Measurements from ENCODE around the gene TPI1.
"Not testable (repeated sequence)": the region's sequence is repeated elsewhere in the genome, so short reads cannot be mapped to it uniquely, and the experiment has no call there.

- TF ChIP-seq, protein P1, sequence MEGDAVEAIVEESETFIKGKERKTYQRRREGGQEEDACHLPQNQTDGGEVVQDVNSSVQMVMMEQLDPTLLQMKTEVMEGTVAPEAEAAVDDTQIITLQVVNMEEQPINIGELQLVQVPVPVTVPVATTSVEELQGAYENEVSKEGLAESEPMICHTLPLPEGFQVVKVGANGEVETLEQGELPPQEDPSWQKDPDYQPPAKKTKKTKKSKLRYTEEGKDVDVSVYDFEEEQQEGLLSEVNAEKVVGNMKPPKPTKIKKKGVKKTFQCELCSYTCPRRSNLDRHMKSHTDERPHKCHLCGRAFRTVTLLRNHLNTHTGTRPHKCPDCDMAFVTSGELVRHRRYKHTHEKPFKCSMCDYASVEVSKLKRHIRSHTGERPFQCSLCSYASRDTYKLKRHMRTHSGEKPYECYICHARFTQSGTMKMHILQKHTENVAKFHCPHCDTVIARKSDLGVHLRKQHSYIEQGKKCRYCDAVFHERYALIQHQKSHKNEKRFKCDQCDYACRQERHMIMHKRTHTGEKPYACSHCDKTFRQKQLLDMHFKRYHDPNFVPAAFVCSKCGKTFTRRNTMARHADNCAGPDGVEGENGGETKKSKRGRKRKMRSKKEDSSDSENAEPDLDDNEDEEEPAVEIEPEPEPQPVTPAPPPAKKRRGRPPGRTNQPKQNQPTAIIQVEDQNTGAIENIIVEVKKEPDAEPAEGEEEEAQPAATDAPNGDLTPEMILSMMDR (IDR thresholded peaks at IDR 0.05), result not testable (repeated sequence)
- TF ChIP-seq POLR2A (IDR thresholded peaks at IDR 0.05), result not testable (repeated sequence)
Measured at GRCh38 chr12:6888794-6889193, 21.5 kb downstream of the TPI1 start.
